HUES64 (cell line): ENCODE data around the gene MTHFR.
A peak's percentile ranks its signal among the peaks of the same experiment; 100 is the strongest.

Experiments used
- H3K27ac ChIP-seq: 2 replicates; pipeline ENCODE4 v1.7.0; 2013; ENCODE audit warnings: low read depth, low read length, inconsistent platforms
- H3K27me3 ChIP-seq: 2 replicates; pipeline ENCODE4 v1.6.1; 2013; ENCODE audit warnings: mild to moderate bottlenecking, low read length; ENCODE audit not compliant: insufficient read depth
- H3K36me3 ChIP-seq: 2 replicates; pipeline ENCODE4 v1.6.1; 2013; ENCODE audit warnings: mild to moderate bottlenecking, low read length; ENCODE audit not compliant: insufficient read depth
- H3K4me1 ChIP-seq: 2 replicates; pipeline ENCODE4 v1.6.1; 2013; ENCODE audit warnings: mild to moderate bottlenecking, low read length, moderate library complexity; ENCODE audit not compliant: insufficient read depth
- H3K4me3 ChIP-seq: 2 replicates; pipeline ENCODE4 v1.5.1; 2013; ENCODE audit warnings: mild to moderate bottlenecking, low read length, moderate library complexity
- H3K9ac ChIP-seq: 2 replicates; pipeline ENCODE4 v1.6.1; 2013; ENCODE audit warnings: mild to moderate bottlenecking, low read depth, low read length
- H3K9me3 ChIP-seq: 2 replicates; pipeline ENCODE4 v1.6.1; 2013; ENCODE audit warnings: low read depth, low read length; ENCODE audit not compliant: insufficient read depth
- WGBS: fragments of 150-250, 120-280 bp; methylation state at CpG from one replicate; pipeline ENCODE4 v1.1.7; 2013; ENCODE audit warnings: missing lambda C conversion rate; 5-methylcytosine and 5-hydroxymethylcytosine counted together

MTHFR gene

DNA sequence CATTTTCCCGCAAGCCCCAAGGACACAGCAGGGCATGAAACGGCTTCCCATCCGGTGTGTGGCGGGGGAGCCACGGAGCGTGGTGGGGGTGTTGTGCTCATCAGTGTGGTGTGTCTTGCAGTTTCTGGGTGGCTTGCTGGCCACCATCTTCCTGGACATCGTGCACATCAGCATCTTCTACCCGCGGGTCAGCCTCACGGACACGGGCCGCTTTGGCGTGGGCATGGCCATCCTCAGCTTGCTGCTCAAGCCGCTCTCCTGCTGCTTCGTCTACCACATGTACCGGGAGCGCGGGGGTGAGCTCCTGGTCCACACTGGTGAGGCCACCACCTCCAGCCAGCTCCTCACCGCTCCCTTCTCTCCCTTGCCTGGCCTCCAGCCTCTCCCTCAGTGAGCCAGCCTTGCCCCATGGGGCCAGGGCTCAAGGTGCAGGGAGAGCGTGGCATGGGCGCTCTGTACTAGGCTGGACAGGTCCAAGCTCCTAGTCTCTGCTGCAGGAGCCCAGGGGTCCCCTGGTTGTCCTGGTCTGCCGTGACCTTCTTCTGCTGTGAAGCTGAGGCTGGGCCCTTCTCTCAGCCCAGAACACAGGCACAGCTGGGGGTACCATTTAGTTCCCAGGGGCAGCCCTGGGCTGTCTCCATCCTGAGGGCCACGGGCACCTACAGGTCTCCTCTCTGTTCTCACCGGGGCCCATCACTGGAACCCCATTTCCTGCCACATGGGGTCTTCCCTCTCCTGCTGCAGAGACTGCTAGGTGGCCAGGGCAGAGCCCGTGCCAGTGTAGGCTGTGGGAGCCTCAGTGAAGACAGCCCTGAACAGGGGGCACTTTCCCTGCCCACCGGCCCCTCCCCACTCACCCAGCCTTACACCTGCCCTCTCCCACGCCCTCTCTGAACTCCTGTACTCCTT is 57.2 kb downstream of the MTHFR start:
- H3K9ac ChIP-seq = no peak overlapping the region
- no peak overlapping the region for H3K4me3 ChIP-seq
- H3K4me1 ChIP-seq = peaks cover 7% of the 10 kb centered on the region
- WGBS = 95% methylated on average over 27 of the region's 27 CpGs
- H3K9me3 ChIP-seq = no peaks in the 10 kb centered on the region
- H3K36me3 ChIP-seq = peaks cover 39% of the 10 kb centered on the region
- H3K27ac ChIP-seq = no peak overlapping the region
- no peaks in the 10 kb centered on the region for H3K27me3 ChIP-seq

DNA sequence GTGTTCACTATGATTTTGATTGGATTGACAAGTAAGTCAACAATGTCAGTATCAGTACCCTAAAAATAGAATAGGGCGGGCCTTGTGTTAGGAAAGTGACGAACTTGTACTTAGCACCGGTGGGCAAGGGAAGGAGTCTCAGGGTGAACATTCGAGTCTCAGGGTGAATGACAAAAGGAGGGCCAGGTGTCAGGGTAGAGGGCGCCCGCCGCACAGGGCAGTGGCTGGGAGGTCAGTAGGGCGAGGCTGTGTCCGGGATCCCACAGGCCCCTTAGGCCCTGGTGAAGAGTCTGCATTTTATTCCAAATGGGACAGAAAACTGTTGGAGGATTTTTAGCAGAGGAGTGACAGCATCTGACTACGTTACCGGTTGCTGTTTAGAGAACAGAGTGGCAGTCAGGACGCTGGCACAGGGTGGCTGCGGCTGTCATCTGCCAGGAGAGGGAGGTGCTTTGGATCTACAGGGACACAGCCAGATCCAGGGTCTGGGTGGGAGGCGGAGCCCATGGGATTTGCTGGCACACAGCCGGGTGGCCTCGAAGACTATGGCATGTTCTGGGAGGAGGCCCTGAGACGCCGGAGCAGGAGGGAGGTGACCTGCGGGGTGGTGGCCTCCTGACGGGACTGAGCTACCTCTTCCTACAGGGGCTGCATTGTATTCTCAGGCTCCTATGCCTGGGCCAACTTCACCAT is 58.8 kb downstream of the MTHFR start:
- Histone ChIP-seq H3K9ac (no peak overlapping the region), H3K27me3 (no peaks in the 10 kb centered on the region), H3K27ac (no peak overlapping the region), H3K9me3 (no peaks in the 10 kb centered on the region), H3K36me3 (peaks cover 39% of the 10 kb centered on the region), H3K4me3 (no peak overlapping the region), H3K4me1 (no peaks in the 10 kb centered on the region)
- WGBS = 89% methylated on average over 20 of the region's 20 CpGs

- Histone ChIP-seq H3K4me1 (no peaks in the 10 kb centered on the region), H3K9ac (no peak overlapping the region; the same call in 1 of the 2 replicates), H3K9me3 (no peaks in the 10 kb centered on the region), H3K4me3 (no peak overlapping the region), H3K27ac (no peak overlapping the region), H3K27me3 (no peaks in the 10 kb centered on the region), H3K36me3 (peaks cover 38% of the 10 kb centered on the region)
- WGBS = 97% methylated on average over 6 of the region's 6 CpGs
These were observed 59.7 kb downstream of the MTHFR start for GRCh38 chr1:11746092-11746491.

DNA sequence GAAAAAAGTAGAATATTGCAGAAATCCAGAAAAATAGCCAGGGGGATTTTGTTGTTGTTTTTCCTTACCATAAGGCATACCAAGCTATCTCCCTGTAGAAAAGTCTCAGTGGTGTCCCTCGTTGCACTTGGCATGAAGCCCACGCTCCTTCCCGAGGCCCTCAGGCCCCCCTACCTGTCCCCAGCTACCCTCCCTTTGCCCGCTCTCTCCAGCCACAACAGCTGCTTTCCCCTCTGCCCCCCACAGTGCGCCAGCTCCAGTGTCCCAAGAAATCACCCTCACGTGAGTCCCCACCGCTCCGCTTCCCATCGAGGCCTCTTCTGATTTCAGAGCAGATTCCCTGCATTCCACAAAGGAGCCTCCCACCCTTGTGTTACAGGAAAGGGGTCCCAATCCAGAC is 61.5 kb downstream of the MTHFR start:
- WGBS = 90% methylated on average over 9 of the region's 9 CpGs
- no peak overlapping the region for H3K9ac ChIP-seq
- H3K27me3 ChIP-seq = no peaks in the 10 kb centered on the region
- no peak overlapping the region for H3K4me3 ChIP-seq
- peaks cover 5% of the 10 kb centered on the region; the same call in 1 of the 2 replicates for H3K4me1 ChIP-seq
- no peak overlapping the region for H3K27ac ChIP-seq
- H3K9me3 ChIP-seq = no peaks in the 10 kb centered on the region
- H3K36me3 ChIP-seq = peaks cover 21% of the 10 kb centered on the region

DNA sequence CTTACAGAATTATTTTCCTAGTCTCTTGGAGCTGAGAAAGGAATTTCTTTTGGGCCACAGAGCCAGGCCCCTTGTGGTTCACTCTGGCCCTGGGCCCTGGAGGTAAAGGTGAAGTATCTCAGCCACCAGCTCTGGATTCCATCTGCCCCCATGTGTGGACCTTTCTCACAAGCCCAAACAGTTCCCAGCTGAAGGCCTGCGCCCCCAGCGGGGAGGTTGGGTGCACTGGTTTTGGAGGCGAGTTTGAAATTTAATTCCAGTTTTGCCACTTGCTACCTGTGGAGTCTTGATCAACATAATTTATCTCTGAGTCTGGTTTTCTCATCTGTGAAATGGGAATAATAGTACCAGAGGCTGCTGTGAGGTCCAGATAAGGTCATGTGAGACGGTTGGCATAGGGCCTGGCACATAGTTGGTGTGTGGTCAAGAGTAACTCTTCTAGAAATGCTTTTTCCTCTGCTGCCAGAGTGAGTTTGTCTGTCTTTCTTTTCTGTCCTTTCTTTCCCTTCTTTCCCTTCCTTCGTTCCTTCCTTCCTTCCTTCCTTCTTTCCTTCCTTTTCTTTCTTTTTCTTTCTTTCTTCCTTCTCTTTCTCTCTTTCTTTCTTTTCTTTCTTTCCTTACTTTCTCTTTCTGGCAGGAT is 63.7 kb downstream of the MTHFR start:
- Histone ChIP-seq H3K27ac (no peak overlapping the region), H3K9ac (no peak overlapping the region)

DNA sequence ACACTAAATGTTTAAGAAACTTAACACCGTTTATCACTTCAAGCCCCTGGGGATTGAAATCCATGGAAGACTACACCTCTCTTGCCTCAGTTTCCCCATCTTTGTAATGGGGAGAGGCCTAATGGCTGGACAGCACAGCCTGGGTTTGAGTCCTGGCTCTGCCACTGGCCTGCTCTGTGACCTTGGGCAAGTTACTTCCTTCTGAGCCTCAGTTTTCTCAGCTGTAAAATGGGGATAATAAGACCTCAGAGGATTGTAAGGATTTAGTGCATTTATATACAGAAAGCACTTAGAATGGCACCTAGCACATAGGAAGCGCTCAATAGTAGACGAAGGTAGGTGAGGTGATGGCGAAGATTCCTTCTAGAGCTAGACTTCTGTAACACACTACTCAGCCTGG is 64.3 kb downstream of the MTHFR start:
- Histone ChIP-seq H3K9ac (no peak overlapping the region), H3K9me3 (no peaks in the 10 kb centered on the region), H3K27me3 (no peaks in the 10 kb centered on the region), H3K4me3 (no peak overlapping the region), H3K27ac (no peak overlapping the region), H3K4me1 (peaks cover 17% of the 10 kb centered on the region), H3K36me3 (peaks cover 9% of the 10 kb centered on the region)
- WGBS = 97% methylated on average over 4 of the region's 4 CpGs

More for the DNA sequence above, 63.7 kb downstream of the MTHFR start:
- Histone ChIP-seq H3K4me1 (peaks cover 14% of the 10 kb centered on the region), H3K4me3 (no peak overlapping the region), H3K36me3 (peaks cover 11% of the 10 kb centered on the region), H3K9me3 (no peaks in the 10 kb centered on the region), H3K27me3 (no peaks in the 10 kb centered on the region)
- WGBS = 96% methylated on average over 5 of the region's 5 CpGs

DNA sequence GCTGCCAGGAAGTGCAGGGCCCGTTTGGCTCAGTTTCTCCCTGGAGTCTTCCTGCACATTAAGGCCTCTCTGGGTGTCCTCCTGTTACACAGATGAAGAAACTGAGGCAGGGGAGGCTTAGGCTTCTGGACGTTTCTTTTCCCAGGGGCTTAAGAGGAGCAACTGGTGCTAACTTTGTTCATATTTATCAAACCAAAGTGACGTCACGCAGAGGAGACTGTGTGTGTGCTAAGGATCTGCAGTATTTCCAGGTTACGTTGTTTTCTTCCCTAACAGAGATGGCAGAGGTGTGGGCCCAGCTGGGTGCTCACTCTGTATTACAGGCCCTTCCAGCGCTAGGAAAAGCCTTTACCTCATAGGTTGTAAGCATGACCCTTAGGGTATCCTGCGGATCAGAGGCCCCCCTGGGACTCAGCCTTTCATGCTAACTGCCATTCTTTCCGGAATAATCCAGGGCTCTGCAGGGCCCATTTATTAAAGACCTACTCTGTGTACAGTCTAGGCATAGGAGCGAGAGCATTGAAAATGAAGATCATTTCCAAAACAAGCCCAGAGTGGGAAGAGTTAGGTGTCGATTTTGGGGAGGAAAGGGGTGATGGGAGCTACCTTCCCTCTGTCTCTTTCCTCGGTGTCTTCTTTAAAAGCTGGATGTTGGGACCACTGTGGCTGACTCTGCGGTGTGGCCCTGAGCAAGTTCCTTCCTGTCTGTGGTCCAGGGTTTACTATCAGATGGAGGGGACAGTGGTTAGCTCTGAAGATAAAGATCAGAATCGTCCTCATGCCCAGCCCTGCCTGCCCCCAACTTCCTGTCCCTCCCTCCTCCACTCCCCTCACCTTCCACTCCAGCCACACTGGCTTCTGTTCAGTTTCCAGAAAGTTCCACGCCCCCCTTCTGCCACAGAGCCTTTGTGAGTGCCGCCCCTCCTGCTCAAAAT is 65.2 kb downstream of the MTHFR start:
- no peak overlapping the region for H3K9ac ChIP-seq
- H3K9me3 ChIP-seq = no peaks in the 10 kb centered on the region
- H3K36me3 ChIP-seq = no peaks in the 10 kb centered on the region
- no peak overlapping the region for H3K27ac ChIP-seq
- H3K4me3 ChIP-seq = no peak overlapping the region
- peaks cover 19% of the 10 kb centered on the region for H3K4me1 ChIP-seq
- no peaks in the 10 kb centered on the region for H3K27me3 ChIP-seq
- WGBS = 79% methylated on average over 15 of the region's 15 CpGs

DNA sequence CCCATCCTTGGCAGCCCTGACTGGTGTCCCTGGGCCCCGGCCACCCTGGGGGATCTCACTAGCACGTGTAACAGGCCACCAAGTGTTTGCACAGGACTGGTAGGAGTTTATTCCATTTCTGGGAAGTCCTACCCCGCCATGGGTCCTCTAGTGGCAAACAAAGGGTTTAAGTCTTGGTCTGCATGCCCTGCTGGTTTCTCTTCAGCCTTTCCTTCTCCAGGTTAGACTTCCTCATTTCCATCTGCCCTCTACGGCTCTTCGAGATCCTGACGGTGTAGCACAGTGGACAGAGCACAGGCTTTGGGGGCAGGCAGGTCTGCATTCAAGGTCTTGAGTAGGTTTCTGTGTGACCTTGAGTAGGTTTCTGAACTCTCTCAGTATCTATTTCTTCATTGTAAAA is 67.0 kb downstream of the MTHFR start:
- Histone ChIP-seq H3K4me3 (no peak overlapping the region), H3K9ac (no peak overlapping the region), H3K36me3 (no peaks in the 10 kb centered on the region), H3K27me3 (no peaks in the 10 kb centered on the region), H3K9me3 (no peaks in the 10 kb centered on the region), H3K27ac (no peak overlapping the region), H3K4me1 (peaks cover 22% of the 10 kb centered on the region)
- WGBS = 92% methylated on average over 6 of the region's 6 CpGs

DNA sequence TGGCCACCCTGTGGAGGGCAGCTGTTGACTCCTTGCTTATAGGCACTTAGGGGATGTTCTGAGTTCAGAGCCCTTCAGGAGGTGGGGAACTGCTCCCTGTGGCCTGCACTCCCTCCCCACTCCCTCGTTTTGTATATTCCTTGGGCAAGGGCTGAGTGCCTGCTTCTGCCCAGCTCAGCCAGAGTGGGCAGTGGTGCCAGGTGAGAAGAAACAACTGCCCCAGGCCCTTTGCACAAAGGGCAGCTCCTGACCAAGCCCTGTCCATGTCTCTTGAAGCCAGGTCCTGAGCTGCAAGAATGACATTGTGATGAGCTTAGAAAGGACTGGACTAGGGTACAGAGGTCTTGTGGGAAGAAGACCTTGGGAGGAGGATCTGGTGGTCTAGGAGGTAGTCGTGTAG is 67.7 kb downstream of the MTHFR start:
- Histone ChIP-seq H3K36me3 (no peaks in the 10 kb centered on the region), H3K27ac (no peak overlapping the region), H3K4me1 (peaks cover 22% of the 10 kb centered on the region), H3K9ac (no peak overlapping the region), H3K9me3 (no peaks in the 10 kb centered on the region), H3K27me3 (no peaks in the 10 kb centered on the region), H3K4me3 (no peak overlapping the region)
- WGBS = 95% methylated on average over 2 of the region's 2 CpGs

GRCh38 chr1:11736746-11737639 is 68.8 kb downstream of the MTHFR start:
- Histone ChIP-seq H3K9me3 (no peaks in the 10 kb centered on the region), H3K27ac (peak overlapping the region; percentile 91), H3K27me3 (no peaks in the 10 kb centered on the region), H3K9ac (peak overlapping the region; percentile 80), H3K4me3 (peak overlapping the region; percentile 78), H3K36me3 (no peaks in the 10 kb centered on the region), H3K4me1 (peaks cover 23% of the 10 kb centered on the region)
- WGBS = 17% methylated on average over 14 of the region's 15 CpGs
